ENCODE measurements around the gene CMC4. TPM values are rescaled to one million over a fixed set of nuclear protein-coding genes. Genes with fewer than 3 reads are reported as not detected.

CMC4 gene, protein sequence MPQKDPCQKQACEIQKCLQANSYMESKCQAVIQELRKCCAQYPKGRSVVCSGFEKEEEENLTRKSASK
- 1 to 10 TPM; 3.3 to 3.7 TPM for total RNA-seq

DNA sequence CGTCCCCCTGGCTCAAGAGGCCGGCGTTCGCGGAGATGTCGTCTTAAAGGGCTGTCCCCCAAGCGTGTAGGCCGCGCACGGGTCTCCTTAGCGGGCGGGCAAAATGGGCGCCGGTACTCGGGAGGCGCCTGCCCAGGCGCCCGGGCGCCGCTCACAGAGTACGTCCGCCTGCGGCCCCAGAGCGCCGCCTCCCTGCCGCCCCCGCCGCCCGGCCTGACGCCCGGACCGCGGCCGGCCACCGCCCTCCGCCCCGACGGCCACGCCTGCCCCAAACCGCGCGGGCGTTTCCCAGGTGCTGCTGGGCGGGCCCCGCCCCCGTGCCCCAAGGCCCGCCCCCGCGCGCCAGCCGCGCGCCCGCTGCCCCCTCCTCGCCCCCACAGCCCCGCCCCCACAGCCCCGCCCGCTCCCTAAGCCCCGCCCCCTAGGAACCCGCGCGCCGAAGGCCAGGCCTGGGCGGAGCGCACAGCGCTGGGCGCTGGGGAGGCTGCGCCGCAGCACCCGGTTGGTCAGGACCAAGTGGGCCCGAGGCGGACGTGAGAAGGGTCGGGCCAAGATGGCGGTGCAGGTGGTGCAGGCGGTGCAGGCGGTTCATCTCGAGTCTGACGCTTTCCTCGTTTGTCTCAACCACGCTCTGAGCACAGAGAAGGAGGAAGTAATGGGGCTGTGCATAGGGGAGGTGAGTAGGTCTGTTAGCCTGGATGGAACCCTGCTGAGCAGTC is at the start of gene CMC4, which contains the start of the genes BRCC3 and MTCP1:
CMC4 (minus strand) TSS at position 162 of the 719 bp plus-strand sequence. CDS start 7,113 bp downstream, outside the sequence.
BRCC3 (plus strand) TSS at position 534 of the 719 bp plus-strand sequence; CDS start at position 554, 20 bp downstream.
MTCP1 (minus strand) TSS at position 162 of the 719 bp plus-strand sequence. CDS start 5,126 bp downstream, outside the sequence.
- CTCF ChIA-PET: no interaction called here
- POLR2A ChIA-PET: interaction anchor here (0.9 kb wide), 2 partner anchors 9 to 44 kb away, joined by 3 read pairs; partner anchors contain the start of gene FUNDC2

DNA sequence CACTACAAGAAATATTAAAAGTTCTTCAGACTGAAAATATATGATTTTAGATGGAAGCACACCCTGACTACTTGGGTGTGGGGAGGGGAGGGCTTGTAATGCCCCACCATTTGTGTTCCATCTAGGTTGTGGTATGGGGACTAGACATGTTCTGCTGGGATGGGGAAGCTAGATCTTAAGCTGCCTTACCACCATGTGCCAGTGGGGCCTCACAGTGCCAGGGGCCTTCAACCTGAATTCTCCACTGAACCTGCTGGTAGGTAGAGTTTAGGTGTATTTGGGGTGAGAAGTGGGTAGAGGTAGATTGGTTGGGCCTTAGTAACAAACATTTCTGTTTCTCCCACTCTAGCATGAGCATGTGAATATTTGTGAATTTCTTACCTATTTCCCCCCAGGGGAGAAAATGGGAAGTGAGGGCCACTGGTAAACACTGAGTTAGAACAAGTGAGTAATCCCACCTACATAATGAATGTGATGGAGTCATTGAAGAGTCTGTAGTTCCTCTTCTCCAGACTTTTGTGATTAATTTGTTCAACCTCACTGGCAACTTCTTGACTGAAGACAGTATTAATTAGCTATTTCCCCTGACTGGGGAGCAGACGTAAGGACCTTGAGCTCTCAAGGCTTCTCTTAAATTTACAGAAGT is 44.4 kb upstream of the CMC4 start:
- CTCF ChIA-PET: no interaction called here
- POLR2A ChIA-PET: no interaction called here

DNA sequence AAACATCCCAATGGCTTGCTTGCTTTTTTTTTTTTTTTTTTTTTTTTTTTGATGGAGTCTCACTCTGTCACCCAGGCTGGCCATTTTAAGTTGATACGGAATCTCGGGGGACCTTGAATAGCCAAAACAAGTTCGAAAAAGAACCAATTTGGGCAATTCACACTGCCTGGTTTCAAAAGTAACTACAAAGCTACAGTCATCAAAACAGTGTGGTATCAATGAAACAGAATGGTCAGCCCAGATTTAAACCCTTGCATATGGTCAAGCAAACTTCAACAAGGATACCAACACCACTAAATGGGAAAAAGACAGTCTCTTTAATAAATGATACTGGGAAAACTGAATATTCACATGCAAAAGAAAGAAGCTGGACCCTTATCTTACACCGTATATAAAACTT is 42.2 kb upstream of the CMC4 start:
- ChIA-PET POLR2A (no interaction called here), CTCF (no interaction called here)

DNA sequence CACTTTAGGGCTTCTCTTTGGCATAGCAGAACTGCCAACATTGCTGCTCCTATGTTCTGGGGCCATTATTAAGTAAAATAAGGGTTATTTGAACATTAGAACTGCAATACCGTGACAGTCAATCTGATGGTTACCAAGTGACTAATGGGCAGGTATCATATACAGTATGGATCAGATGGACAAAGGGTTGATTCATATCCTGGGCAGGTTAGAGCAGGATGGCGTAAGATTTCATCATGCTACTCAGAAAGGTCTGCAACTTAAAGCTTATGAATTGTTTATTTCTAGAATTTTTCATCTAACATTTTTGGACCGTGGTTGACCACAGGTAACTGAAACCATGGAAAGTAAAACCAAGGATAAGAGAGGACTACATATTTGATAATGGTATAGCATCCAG is 41.2 kb upstream of the CMC4 start:
- ChIA-PET CTCF (no interaction called here), POLR2A (no interaction called here)

DNA sequence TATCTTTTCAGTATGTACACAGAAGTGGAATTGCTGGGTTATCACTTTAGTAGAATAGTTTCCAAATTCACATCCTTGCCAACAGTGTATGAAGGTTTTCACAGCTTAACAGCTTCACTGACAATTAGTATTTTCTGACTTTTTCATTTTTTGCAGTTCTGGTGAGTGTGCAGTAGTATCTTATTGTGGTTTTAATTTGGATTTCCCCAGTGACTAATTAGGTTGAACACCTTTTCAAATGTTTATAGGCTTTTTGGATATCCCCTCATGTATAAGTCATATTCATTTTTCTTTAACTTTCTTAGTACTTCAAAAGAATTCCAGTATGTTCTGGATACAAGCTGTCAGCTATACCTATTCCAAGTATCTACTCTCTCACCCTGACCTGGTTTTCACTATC is 37.5 kb upstream of the CMC4 start:
- ChIA-PET CTCF (no interaction called here), POLR2A (interaction anchor here (0.6 kb wide), 1 partner anchor 304 kb away, joined by 4 read pairs; no protein-coding TSS in a partner anchor)

DNA sequence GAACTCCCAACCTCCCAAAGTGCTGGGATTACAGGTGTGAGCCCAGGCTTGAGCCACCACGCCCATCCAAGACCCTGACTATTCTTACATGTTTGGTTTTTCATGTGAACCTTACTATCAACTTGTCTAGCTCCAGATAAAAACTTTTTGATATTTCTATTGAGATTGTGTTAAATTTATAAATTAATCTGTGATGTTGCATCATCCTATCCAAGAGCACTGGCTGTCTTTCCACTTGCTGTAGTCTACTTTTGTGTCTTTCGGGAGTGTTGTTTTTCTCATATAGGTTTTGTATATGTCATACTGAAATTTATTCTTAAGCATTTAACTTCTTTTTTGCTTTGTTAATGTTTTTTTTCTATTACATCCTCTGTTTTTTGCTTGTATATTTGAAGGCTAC is 35.0 kb upstream of the CMC4 start:
- CTCF ChIA-PET: no interaction called here
- POLR2A ChIA-PET: no interaction called here

DNA sequence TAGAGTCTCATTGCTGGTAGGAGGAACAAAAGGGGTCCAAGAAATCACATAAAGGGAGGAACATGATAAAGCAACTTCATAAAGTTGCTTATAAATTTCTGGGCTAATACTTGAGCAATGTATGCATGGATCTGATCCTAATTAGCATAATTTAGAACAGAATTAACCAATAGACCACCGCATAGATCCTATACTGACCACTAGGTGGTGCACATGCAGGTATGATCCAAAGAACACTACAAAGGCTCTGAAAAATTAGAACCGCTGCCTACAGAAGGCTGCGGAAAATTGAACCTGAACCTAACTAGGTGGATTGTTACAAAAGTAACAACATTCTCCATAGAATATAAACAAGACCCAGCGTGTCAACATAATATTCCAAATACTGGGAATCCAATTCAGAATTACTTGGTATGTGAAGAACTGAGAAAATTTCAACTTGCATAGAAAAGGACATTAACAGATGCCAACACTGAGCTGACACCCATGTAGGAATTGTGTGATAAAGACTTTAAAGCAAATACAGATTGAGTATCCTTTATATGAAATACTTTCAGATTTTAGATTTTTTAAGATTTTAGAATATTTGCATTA is 23.6 kb upstream of the CMC4 start:
- POLR2A ChIA-PET: no interaction called here
- CTCF ChIA-PET: no interaction called here

DNA sequence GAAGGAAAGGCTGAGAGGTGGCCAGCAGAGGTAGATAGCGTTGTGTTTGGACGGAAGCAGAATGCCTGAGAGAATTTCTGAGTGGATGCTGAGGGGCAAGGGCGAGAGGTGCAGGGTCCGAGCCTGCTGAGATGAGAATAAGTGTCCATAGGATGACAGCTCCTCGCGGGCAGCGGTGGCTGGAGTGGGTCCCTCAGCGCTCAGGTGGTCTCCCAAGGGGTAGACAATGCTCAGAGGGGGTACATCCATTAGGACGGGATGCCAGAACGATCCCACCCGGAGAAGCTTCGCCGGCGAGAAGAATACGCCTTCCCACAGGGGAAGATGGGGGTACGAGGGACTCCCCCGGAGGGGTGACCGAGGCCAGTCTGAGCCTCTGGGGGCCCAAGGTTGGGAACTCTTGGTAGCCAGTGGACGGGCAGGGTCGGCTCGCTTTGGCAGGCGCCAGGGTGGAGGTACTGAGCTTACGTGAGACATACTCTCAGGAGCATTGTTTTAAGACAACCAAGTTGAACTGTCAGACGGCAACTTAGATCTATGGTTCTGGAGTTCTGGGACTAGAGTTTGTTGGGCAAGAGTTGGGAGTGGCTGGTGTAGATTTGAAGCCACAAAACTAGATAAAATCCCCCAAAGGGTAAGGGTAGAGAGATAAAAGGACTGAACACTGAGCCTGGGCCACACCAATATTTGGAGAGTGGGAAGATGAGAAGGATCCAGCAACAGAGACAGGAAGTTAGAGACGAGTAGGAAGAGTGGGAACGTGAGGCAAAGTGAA is 16.2 kb upstream of the CMC4 start:
- ChIA-PET CTCF (interaction anchor here (0.9 to 1.0 kb wide), 2 partner anchors 25 to 107 kb away, joined by 3 read pairs; no protein-coding TSS in a partner anchor), POLR2A (no interaction called here)

DNA sequence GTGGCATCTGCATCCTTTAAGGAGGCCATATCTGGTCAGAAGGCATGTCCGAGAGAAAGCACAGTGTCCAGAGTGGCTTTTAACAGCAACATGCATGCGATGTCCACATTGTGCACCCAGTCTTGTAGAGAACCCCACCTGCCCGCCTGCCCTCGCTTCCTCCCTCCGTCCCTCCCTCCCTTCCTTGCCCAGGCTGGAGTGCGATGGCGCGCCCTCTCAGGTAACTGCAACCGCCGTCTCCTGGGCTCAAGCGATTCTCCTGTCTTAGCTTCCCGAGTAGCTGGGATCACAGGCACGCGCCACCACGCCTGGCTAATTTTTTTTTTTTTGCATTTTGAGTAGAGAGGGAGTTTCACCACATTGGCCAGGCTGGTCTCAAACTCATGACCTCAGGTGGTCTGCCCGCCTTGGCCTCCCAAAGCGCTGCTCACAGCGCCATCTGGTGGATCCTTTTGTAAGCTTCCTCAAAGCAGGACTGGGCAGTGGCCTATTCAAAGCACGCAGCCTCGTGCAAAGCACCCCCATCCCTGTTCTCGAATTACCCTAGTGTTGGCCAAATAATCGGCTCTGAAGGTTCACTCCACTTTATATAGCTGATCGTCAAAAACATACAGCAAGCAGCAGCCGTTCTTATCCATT is 15.4 kb upstream of the CMC4 start:
- POLR2A ChIA-PET: no interaction called here
- CTCF ChIA-PET: interaction anchor here (0.7 to 1.2 kb wide), 5 partner anchors 14 to 169 kb away, joined by 3 read pairs; no protein-coding TSS in a partner anchor

DNA sequence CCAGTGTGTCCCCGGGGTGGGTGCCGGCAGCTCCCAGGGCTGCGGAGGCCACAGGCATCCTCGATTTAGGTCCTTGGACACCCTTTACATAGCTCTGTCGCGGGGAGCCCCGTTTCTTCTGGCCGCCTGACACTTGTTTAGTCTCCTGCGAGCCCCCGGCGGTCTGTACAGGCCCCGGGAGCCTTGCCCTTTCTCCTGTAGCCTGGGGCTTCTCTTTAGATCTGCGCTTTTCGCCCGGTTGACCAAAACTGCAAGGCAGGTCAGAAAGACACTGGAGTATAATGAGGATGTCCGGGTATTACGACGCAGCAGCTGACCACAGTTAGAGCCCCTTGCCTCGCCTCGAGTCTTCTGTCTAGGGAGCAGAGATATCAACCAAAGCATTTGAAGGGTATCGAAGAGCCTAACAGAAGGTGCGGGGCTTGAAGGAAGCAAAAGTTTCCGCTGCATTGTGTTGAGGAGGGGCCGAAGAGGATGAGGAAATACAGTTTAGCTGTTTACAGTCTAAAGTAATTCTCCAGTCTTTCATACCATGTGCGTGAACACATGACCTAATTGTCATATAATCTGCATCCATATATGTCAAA is 851 bp upstream of the CMC4 start:
- ChIA-PET POLR2A (interaction anchor here (0.9 kb wide), 1 partner anchor 45 kb away, joined by 3 read pairs; the partner anchor contains the start of gene FUNDC2), CTCF (no interaction called here)

DNA sequence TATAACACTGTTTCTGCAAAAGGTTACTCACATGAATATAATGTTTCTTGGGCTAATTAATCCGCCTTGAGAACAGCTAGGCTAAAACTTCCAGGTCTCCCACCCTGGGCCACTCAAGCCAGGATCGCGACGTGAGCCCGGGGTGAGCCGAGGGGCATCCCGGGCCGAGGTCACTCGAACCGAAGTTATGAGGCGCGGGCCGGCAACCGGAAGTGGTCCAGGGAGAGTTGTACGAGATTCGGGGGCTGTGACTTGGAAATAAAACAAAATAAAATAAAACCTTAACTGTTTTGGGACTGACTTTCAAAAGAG is 317 bp downstream of the CMC4 start:
- ChIA-PET POLR2A (interaction anchor here (0.9 to 1.3 kb wide), 2 partner anchors 9 to 44 kb away, joined by 3 read pairs; partner anchors contain the start of gene FUNDC2), CTCF (no interaction called here)

DNA sequence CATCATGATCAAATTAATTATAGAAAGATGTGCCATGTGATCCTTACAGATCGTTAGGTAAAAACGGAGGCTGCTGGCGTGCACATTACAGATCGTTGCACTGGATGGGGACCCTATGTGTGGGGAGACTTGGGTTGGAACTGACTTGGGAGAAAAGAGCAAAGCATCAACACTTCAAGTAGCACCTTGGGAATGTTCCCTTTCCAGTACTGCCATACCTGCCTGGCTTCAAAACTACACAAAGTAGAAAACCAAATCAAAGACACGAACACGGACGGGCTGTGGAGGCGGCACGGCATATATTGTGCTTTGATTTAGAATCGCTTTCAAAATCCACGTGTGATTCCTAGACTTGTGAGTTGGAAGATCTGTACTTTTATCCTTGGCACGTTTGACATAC is 898 bp downstream of the CMC4 start:
- CTCF ChIA-PET: no interaction called here
- POLR2A ChIA-PET: interaction anchor here (0.9 to 1.3 kb wide), 2 partner anchors 8 to 43 kb away, joined by 3 read pairs; partner anchors contain the start of gene FUNDC2

DNA sequence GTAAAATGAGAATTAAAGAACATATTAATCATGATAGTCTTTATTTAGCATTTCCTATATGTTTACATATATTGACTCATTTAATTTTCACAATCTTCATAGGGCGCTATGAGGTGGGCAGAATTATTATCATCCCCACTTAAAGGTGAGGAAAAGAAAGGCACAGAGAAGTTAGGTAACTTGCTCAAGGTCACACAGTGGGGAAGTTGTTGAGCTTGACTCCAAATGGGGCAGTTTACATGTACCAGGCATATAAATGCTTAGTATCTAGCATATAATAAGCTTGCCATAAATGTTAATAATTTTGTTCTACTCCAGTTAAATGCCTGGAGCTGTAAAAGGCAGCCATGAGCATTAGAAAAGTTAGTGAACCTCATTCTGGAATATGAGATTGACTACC is 1.5 kb downstream of the CMC4 start:
- ChIA-PET POLR2A (interaction anchor here (1.3 kb wide), 1 partner anchor 43 kb away, joined by 3 read pairs; the partner anchor contains the start of gene FUNDC2), CTCF (no interaction called here)

DNA sequence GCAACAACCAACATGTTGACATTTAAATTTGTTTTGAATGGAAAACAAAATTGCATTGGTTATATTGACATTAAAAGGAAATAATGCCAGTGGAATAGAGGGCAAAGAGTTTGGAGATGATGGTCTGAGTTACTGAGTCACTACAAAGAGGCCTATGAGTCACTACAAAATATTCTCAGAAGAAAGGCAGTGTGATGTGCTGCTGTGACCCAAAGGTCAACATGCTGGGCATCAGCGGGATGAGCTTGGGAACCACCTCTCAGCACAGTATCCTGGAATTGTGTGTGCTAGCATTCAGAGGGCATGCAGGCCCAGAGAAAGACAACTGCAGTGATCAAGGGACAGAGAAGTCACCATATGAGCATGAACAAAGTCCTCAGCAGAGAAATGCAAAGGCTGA is 2.8 kb downstream of the CMC4 start:
- ChIA-PET CTCF (no interaction called here), POLR2A (no interaction called here)

DNA sequence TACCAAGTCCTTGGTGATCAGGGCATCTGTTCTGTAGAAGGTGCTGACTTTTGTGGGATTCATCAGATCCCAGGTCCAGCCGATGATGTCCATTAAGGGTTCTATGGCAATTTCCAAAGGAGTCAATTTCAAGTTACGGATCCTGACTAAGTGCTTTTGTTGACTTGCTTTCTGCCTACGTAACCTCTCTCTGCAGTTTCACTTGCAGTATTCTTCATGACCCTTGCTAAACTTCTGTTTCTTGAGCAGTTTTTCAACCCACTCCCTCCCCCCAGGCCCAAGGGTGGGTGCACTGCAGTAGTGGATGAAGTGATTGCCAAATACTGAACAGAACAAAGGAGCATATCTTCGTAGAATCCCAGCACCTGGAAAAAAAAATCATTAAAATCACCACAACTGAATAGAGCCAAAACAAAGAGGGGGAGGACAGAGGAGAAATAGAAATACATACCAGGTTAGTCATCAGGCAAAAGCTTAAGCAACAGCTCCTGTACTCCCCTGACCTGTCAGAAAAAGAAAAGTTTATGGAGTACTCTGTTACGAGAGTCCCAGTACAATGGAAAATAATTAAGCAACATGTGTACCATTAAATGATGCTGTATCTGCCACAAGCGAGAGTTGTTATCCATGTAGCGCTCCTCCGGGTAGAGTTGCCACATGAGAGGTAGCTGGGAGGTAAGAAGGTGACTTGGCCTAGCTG is 5.8 kb downstream of the CMC4 start:
- CTCF ChIA-PET: no interaction called here

DNA sequence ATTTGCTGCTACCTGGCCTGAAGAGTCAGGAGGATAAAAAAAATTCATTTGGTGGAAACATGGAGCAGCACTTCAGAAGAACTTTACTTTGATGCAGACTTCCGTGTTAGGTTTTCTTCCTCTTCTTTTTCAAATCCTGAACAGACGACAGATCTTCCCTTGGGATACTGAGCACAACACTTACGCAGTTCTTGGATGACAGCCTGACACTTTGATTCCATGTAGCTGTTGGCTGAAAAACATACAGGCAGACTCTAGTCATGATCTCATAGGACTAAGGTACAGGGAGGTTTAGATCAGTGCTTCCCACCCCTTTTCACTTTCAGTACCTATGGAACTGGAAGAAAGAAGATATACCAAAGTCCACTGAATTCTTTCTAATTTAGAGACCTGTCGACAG is 9.2 kb downstream of the CMC4 start:
- ChIA-PET CTCF (interaction anchor here (1.4 kb wide), 1 partner anchor 25 kb away, joined by 3 read pairs; no protein-coding TSS in a partner anchor), POLR2A (interaction anchor here (0.7 kb wide), 1 partner anchor 9 kb away, joined by 3 read pairs; no protein-coding TSS in a partner anchor)

More for the DNA sequence above, 5.8 kb downstream of the CMC4 start:
- POLR2A ChIA-PET: no interaction called here

DNA sequence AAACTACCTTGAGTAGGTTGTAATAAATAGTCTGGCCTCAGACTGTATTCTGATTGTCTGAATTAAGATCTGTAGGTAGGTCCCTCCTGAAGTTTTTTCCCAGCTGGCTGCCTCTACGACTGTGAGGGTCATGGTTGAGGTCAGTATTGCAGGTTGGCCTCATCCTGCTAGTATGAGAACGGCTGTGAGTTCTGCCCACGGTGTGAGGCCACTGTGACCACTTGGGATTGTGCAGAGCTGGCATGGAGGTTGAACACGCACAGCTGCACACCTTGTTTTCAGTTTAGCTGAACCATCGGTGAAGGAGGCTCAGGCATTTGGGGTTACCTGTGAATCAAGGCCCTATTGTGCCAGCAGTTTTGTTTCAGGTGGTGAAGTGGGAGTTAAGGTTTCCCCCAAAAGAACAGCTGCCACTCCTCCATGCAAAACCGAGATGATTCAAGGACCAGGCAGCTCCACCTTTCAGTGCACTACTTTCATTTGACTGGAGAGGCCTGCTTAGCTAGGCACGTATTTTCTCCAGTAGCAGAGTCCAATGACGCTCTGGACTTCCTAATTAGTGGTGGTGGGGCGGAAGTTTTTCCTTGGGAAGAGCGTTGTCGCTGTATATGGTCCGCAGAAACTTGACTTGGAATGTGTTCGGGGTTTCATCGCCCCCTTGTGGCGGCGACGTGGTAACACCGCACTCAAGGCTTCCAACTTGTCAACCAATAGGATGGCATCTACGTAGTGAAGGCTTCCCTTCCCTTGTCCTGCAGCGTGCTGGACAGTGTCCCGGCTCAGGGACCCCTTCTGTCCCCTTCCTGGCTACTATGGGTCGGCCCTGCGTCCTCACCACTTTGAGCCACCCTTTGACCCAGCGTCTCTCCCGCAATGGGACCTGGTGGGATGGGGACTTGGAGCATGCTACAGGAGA is 13.8 kb downstream of the CMC4 start:
- CTCF ChIA-PET: interaction anchor here (0.9 to 2.8 kb wide), 6 partner anchors 8 to 139 kb away, joined by 3 to 8 read pairs (median 4); no protein-coding TSS in a partner anchor

More for the DNA sequence above, 13.8 kb downstream of the CMC4 start:
- POLR2A ChIA-PET: no interaction called here
